ENCODE measurements around the gene NRARP. TPM values are rescaled to one million over a fixed set of nuclear protein-coding genes. Genes with fewer than 3 reads are reported as not detected.

The NRARP gene
- total RNA-seq, 1 experiment from 2014 or later = 3.5 TPM

DNA sequence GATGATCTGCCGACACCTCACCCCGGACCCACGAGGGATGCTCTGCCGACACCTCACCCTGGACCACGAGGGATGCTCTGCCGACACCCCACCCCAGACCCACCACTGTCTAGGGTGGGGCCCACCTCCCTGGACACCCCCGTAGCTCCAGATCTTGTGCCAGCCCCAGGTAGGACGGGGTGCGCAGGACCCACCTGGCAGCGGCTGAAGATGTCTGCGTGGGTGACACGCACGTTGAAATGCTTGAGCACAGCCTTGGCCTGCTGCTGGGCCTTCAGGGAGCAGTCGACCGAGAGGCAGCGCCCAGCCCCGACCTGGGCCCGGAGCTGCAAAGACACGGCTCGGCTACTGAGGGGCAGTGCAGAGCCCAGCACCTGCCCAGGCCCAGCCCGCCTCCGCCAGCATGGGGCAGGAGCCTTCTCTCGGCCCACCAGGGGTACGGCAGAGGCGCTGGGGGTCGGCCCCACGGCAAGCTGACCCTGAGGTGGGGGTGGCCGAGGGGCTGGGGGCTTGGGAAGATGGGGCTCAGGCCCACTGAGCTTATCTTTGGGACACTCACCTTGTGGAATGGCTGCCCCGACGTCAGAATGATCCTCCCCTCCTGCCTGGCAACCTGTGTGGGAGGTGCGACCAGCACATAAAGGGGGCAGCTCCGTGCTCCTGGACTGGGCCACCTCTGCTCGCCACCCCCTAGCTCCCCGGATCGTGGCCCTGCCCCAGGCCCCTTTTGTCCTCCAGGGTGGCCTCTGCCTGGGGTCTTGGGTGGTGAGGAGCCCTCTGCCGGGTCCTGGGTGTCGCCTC, 21.7 kb upstream of the NRARP start:
- DNase-seq (ENCODE audit: low read depth) = peak; percentile 3

DNA sequence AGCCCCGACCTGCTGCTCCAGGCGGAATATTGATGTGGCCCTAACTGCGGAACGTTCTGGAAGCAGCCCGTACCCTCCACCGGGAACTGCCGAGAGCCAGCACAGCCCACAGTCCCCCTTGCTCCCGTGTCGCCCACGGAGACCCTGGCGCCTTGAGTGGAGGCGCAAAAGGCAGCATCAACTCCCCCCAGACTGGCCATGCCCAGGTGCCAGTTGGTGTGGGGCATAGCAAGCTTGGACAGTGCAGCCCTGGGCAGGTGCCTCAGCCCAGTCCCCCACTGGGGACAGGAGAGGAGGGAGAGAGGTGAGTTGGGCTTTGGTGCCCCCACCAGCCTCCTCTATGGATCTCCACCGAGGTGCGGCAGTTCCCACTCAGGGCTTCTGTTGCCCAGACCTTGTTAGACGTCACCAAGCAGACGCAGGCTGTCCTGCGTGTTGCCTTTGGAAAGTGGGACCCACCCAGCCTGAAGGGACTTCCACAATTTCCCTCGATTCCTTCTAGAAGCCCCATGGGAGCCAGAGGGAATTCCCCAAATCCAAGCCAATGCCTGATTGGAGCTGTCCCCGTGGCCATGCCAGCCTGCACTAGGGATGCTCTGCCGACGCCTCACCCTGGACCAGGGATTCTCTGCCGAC, 19.8 kb upstream of the NRARP start:
- DNase-seq (ENCODE audit: low read depth) = peak; percentile 7

DNA sequence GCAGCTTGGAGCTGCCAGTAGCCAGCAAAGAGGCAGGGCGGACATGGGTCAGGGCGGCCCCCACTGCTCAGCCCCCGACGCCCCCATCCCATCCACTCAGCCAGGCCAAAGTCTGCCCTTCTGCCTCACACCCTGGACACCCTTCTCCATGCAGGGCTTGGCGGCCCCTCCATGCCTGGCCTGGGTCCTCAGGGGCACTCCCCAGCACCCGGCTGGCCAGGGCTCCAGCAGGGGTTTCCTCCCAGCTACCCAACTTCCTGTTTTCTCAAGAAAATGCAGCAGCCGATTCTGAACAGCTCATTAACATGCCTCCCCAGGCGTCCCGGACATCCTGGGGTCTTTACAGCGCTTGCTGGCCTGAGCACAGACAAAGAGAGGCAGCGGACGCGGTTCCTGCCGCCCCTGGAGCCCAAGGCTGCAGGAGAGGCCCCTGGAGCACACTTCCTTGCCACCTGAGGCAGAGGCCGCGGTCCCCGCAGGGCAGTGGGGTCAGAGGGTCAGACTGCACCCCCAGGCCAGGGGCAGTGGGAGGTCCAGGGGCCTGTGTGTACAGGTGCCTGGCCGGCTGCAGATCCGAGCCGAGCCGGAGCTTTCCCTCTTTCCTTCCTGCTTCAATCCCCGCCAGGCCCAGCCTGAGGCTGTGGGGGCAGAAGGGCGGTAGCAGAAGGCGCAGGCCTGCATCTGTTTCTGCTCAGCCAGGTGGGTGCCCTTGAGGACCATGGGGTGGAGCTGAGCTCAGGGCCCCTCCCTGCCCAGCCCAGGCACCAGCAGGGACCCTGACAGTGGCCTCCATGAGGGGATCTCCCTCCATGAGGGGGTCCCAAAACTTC, 18.7 kb upstream of the NRARP start:
- peak; percentile 4 for DNase-seq (ENCODE audit: low read depth)

DNA sequence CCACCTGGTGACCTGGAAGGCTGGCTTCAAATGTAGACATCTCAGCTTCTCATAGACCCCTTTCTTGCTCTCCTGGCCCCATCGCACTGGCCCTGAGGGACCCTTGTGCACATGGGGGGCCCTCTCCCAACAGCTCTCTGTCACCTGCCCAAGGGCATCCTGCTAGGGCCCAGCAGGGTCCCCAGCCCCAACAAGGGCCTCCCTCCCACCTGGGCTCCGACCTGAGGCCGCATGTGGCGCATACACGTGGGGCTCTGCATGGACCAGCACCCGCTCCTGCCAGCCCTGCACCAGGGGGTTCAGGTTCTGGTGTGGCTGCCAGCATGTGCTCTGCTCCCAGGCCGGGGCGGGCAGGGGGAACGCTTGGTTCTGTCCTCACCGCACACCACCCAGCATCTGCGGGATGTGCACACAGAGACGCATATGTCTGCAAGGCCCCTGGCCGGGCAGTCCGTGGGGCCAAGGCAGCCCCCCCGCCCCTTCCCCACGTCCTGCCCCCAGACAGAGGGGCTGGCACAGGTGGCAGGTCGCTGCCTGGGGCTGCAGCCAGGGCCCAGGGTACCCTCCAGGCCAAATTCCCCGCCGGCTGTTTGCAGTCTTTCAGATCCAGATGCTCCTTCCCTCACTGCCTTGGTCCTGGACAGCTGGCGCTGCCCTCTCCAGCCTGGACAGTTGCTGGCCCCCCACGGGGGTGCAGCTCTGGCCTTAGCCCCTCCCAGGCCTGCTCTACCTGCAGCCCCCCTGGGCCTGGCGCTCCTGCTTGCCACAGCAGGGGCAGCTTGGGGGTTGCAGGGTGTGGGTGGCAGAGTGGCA, 17.9 kb upstream of the NRARP start:
- peak; percentile 8 for DNase-seq (ENCODE audit: low read depth)

DNA sequence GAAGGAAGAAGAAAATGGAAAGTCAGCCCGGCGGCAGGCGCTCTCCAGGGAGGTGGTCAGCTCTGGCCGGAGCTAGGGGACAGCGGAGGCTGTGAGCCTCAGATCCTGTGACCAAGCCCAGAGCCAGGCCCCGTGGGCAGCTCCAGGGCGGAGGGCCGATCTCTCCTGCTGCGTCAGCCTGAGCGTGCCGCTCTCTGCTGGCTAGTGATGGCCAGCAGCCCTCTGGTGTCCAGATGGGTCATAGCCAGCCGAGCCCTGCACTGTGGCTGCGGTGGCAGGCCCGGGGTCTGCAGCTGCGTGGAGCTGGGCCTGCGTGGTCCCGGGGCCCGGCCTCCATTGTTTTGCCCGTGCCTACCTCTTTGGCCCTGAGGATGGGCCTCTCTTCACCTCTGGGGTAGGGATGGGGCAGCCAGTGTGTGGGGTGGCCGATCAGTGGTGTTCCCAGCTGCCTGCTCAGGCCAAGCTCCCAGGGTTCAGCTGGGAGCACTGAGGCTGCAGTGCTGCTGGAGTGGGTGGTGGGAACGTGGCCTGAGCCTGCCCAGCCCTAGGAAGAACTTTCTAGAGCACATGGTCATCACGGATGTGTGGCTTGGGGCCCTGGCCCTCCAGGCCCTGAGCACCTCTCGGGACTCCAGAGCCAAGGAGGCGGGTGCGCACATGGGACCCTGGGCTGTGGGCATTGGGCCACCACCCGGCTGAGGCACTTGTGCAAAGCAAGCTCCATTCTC, 17.1 kb upstream of the NRARP start:
- peak; percentile 51 for DNase-seq (ENCODE audit: low read depth)

DNA sequence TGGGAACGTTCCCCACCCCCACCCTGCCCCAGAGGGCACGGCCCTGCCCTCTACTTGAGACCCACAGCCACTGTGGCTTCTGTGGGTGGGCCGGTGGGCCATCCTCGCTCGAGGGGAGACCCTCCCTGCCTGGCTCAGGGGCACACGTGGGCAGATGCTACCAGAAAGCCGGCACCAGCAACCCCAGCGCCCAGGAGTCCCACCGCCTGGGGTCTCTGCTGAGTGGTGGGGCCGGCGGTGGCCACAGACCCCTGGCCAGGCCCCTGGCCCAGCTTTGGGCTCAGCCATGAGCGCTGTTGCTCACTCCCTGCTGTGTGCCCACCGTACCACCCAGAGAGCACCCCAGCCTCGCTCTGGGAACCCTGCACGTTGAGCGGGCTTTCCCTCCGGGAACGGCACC, 16.5 kb upstream of the NRARP start:
- no peak for DNase-seq (ENCODE audit: low read depth)

DNA sequence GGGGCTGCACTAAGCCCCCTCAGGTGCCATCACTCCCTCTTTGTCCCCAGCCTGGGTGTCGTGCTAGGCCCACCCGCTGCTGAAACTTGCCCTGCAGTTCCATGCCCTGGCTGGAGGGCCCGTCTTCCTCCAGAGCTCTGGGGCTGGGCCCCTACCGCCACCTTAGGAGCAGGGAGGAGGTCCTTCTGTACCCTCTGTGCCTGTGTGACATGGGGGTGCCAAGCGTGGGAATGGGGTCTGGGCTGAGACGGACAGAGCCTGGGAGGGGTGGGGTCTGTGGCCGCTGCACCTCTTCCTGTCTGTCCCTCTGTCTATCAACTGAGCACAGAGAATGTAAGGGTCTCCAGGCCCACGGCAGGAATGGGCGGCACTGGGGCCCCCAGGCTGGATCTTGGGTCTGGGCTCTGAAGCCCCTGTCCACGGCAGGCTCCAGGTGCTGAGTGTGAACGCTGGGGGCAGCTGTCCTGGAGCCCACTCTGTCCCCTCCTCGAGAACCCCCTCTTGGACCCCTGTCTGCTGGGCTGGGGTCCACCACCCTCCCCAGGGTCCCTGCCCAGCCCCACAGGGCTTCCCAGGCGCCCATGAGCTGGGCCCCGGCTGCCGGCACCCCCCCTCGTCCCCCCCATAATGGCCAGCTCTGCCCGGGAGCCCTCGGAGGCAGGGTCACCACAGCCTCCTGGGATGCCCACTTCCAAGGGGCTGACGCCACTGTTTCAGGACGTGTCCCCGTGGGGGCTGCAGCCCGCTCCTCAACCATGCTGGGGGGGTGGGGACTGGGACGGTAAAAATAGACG, 15.8 kb upstream of the NRARP start:
- peak; percentile 11 for DNase-seq (ENCODE audit: low read depth)

DNA sequence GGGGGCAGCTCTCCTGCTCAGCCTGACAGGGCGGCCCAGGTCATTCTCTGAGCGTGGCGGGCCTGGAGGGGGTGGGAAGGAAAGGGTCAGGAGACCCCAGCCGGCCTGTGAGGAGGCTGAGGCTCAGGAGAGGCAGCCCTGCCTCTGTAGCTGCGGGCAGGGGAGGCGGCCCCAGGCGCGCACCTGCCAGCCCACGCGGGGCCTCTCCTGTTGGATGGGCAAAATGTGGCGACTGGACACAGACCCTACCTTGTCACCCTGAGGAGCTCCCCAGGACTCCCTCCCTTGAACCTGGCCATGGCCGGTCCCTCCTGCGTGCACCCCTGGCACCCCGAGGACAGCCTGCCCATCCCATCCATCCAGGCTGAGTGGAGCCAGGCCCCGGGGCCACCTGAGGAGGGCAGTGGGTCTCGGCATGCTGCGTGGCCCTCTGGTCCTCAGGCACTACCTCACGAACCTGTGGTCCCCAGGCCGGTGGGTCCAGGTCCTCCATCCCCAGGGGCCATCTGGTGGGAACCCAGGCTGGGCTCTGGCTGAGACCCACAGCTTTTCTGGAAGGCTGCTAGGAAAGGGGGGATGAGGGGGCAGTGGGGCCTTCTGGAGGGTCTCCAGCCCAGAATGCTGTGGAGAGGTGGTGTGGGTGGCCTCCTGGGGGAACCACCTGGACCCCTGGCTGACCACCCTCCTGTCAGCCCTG, 15.1 kb upstream of the NRARP start:
- DNase-seq (ENCODE audit: low read depth) = peak; percentile 5

DNA sequence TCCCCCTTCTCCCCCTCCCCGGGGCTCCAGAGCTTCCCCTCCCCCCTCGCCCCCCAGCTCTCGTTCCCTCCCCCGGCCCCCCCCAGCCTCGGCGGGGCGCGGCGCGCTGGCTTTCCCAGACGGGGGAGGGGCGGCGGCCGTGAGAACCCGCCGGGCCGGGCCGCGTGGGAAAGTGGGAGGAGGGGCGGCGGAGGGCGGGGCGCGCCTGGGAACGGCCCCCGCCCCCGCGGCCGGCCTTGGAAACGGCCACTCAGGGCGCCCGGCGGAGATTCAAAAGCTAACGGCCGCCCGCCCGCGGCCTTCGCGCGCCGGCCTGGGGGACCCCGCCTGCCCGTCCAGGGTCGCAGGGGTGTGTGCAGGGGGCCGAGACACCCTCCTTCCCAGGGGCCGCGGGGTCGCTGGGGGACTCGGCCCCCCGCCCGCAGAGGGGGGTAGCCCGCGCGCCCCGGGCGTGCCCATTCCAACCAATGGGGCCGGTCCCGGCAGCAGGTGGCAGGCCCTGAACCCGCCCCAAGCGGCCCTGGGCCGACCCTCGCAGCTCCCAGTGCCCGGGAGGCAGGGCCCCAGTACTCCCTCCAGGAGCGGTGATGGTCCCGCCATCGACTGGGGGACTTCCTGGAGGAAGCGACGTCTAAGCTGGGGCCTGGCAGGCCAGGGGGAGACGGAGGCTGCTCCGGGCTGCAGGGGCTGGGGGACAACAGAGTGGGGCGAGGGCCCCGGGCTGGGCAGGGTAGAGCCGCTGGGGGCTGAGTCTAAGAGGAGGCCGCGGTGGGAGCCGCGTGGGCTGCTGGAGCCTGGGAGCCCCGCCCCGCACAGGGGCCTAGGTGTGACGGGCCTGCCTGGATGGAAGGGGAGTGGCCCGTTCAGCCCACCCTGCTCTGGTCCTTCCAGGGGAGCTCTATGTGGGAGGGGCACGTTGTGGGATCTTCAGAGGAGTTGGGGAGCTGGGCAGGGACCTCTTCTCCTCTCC, 14.2 kb upstream of the NRARP start:
- DNase-seq (ENCODE audit: low read depth) = peak; percentile 81

DNA sequence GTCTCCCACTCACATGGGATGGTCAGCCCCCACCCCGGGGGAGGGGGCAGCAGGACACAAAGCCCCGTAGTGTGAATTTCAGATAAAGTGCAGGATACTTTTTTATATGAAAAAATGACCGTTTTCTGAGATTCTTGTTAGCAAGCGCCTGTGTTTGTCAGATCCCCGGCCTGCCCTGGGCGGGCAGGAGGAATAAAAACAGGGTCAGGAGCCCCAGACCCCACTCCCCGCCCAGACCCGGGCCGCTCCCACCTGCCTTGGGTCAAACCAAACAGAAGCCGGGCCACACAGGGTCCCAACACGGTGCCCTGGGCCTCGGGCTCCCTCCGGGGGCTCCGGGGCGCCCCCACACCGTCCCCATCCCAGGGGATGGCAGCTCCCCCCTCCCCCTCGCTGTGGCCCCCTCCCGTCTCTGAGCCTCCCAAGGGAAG, 13.5 kb upstream of the NRARP start:
- peak; percentile 4 for DNase-seq (ENCODE audit: low read depth)

DNA sequence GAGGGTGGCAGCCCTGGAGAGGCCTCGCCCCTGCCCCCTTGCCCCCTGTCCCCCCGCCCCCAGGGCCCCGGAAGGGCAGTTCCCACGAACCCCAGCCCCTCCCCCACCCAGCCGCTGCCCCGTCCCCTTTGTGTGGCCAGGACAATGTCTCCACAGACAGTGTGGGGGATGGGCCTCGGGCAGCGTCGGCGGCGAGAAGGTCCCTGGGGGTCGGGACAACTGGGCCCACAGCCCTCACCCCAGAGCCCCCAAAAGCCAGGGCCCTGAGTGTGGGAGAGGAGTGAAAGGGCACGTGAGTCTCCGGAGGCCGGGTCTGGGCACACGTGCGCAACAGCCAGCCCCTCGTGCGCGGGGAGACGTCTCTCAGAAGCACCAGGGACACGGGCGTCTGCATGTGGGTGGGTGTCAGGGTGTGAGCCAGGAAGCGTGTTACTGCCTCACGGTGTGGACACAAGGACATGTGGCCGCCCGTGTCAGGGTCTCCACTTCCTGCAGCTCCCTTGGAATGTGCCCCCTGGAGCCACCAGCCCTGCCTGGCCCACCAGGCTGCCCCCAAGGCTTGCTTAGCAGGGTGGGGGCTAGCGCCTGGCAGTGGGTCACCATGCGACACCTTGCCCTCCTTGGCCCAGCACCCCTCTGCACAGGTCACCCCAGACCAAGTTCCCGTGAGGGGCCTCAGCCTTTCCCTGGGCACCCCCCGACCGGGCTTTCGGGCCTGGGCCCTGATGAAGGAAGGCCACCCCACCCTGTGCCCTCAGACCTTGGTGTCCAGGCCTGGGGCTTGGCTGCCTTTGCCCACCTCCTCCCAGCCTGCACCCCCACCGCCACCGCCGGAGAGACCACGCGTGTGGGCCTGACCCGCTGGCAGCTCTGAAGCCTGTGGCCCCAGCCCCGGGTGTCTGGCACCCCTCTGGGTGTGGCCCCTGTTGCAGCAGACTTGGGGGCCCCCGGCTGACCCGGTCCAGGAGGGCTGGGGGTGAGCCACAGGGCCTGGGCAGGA, 12.8 kb upstream of the NRARP start:
- peak; percentile 13 for DNase-seq (ENCODE audit: low read depth)

DNA sequence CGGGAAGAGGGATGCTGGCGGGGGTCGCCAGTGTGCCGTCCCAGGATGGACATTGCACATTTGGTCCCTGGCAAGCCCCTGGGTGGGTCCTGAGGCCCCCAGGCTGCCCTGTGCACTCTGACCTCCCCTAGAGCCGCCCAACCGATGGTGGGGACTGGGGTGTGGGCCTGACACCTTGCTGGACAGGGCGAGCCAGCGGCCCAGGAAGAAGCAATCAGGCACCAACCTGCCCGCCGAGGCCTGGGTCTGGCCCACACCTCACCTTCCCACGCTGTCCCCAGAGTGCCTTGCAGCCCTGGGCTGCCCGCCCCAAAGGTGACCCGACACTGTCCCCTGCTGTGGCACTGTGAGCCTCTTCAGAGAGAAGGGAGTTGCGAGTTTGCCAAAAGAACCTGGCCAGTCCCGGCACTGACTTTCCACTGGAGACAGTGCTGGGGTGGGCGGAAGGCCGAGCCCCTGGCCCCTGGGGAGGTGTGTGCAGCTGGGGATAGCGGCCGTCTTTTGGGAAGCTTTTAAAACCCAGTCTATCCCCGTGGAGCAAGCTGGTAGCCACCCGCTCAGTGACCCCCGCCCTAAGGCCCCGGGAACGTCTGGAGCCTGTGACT, 12.0 kb upstream of the NRARP start:
- peak; percentile 5 for DNase-seq (ENCODE audit: low read depth)

DNA sequence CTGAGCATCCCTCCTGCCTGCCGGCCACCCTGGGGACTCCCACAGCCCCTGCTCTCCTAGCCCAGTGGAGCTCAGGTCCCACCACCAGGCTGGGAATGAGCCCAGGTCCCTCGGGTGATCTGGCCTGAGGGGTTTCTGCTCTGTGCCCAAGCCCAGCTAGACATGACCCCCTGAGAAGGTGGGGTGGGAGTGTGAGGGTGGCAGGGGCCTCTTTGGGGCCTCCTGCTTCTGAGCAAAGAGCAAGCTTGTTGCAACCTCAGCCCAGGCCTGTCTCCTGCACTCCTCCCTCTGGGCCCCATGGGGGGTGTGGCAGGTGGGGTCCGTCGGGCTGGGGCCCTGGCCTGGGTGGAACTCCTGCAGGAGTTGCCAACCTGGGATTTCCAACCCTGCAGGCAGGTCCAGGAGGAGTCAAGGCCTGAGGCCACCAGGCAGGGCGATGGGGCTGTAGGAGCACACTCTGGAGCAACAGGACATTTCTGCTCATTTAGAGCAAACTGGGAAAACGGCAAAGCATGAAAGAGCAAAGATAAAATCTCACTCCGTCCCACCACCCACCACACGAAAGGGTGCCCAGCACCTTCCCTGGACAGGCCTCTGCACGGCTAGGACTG, 11.4 kb upstream of the NRARP start:
- DNase-seq (ENCODE audit: low read depth) = peak; percentile 5

DNA sequence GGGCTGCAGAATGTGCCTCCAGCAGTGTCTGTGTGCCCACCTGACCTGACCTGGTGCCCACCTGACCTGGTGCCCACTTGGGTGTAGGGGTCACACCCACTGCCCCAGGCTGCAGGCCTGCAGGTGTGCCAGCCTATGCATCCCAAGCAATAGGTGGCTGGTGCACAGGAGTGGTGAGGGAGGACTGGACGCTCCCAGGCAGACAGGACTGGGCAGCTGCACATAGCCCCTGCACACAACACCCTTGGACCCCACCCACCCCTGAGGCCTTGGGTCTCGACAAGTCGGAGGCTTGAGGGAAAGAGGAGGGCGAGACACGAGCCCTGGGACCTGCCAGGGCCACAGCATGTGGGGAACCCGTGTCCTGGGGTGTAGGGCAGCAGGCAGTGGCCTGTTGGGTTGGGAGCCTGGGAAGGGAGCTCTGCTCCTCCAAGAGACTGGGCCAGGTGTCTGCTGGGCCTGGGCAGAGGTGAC, 10.8 kb upstream of the NRARP start:
- peak; percentile 7 for DNase-seq (ENCODE audit: low read depth)

DNA sequence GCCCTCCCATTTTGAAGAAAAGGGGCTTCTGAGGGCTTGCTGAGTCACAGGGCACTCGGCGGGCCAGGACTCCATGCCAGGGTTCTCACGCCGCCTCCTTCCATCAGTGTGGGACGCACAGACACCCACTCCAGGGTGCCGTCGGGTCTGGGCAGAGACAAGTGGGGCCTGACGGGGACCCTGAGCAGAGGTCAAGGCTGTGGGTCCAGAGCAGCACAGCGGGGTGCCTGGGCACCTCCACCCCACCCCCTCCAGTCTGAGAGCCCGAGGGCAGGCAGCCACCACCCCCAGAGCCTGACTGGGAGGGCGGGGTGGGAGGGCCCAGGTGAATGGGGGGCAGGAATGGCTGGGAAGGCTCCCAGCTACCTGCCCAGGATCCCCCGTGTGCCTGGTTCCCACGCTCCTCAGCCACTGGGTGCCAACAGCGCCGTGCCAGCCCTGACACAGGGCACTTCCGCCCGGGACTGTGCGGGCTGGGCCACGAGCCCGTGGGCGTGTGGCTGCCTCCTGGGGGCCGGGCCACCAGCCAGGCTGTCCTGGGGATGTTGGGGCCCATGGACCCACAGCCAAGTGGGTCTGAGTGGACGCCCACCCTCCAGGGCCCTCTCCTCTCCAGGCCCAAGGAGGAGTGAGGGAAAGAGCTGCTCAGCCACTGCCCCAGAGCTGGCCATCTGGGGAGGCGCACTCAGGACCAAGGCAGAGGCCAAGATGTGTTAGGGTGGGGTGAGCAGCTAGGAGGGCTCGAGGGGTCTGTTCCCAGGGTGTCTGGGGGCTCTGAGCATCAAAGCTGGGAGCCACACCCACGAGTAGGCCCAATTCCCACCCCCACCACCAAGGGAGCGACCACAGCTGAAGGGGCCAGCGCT, 10.1 kb upstream of the NRARP start:
- peak; percentile 44 for DNase-seq (ENCODE audit: low read depth)
